Measurements from ENCODE around the gene MYH7B. TPM values are rescaled to one million over a fixed set of nuclear protein-coding genes. Genes with fewer than 3 reads are reported as not detected.

The MYH7B gene
- polyA plus RNA-seq, 4 donors: 0.79 to 1.9 (median 1.3) TPM

- no peak for DNase-seq (ENCODE audit: low read depth in 4 of 4, low spot score in 3 of 4)
Measured at GRCh38 chr20:34971561-34972235, 16.0 kb downstream of the MYH7B start.

- no peak for DNase-seq (ENCODE audit: low read depth in 4 of 4, low spot score in 3 of 4)
Measured at GRCh38 chr20:34974246-34974645, 18.6 kb downstream of the MYH7B start.

- DNase-seq (ENCODE audit: low read depth in 4 of 4, low spot score in 3 of 4): no peak
Measured at GRCh38 chr20:34976286-34976685, 20.6 kb downstream of the MYH7B start.

- DNase-seq (ENCODE audit: low read depth in 4 of 4, low spot score in 3 of 4): no peak
Measured at GRCh38 chr20:34977365-34978091, 21.9 kb downstream of the MYH7B start.

GRCh38 chr20:34978092-34978744 lies 22.6 kb downstream of the MYH7B start:
- DNase-seq (ENCODE audit: low read depth in 4 of 4, low spot score in 3 of 4): no peak

- DNase-seq (ENCODE audit: low read depth in 4 of 4, low spot score in 3 of 4): no peak
Measured at GRCh38 chr20:34979366-34980153, 23.9 kb downstream of the MYH7B start.

- DNase-seq (ENCODE audit: low read depth in 4 of 4, low spot score in 3 of 4): no peak
Measured at GRCh38 chr20:34980543-34981233, 25.0 kb downstream of the MYH7B start.

- DNase-seq (ENCODE audit: low read depth in 4 of 4, low spot score in 3 of 4): no peak
Measured at GRCh38 chr20:34982270-34983088, 26.8 kb downstream of the MYH7B start.

GRCh38 chr20:34983089-34983820 lies 27.6 kb downstream of the MYH7B start:
- no peak for DNase-seq (ENCODE audit: low read depth in 4 of 4, low spot score in 3 of 4)

- no peak for DNase-seq (ENCODE audit: low read depth in 4 of 4, low spot score in 3 of 4)
Measured at GRCh38 chr20:34983995-34984735, 28.5 kb downstream of the MYH7B start.

- DNase-seq (ENCODE audit: low read depth in 4 of 4, low spot score in 3 of 4): no peak
Measured at GRCh38 chr20:34984756-34985261, 29.1 kb downstream of the MYH7B start.

GRCh38 chr20:34985461-34986310 lies 30.0 kb downstream of the MYH7B start:
- DNase-seq (ENCODE audit: low read depth in 4 of 4, low spot score in 3 of 4): no peak

GRCh38 chr20:34986311-34987287 lies 30.9 kb downstream of the MYH7B start:
- no peak for DNase-seq (ENCODE audit: low read depth in 4 of 4, low spot score in 3 of 4)

GRCh38 chr20:34987288-34988190 lies 31.9 kb downstream of the MYH7B start:
- no peak for DNase-seq (ENCODE audit: low read depth in 4 of 4, low spot score in 3 of 4)

- no peak for DNase-seq (ENCODE audit: low read depth in 4 of 4, low spot score in 3 of 4)
Measured at GRCh38 chr20:34988191-34988540, 32.5 kb downstream of the MYH7B start.

Measured in left renal pelvis (tissue), 4 donors.